NCI-H526 (cell line): ENCODE data around the gene HOXA6.

Experiments used
- DNase-seq, 2 experiments: peaks; one replicate each; lab custom pipeline; 2025; lab: John Stamatoyannopoulos, UW

HOXA6 gene

DNA sequence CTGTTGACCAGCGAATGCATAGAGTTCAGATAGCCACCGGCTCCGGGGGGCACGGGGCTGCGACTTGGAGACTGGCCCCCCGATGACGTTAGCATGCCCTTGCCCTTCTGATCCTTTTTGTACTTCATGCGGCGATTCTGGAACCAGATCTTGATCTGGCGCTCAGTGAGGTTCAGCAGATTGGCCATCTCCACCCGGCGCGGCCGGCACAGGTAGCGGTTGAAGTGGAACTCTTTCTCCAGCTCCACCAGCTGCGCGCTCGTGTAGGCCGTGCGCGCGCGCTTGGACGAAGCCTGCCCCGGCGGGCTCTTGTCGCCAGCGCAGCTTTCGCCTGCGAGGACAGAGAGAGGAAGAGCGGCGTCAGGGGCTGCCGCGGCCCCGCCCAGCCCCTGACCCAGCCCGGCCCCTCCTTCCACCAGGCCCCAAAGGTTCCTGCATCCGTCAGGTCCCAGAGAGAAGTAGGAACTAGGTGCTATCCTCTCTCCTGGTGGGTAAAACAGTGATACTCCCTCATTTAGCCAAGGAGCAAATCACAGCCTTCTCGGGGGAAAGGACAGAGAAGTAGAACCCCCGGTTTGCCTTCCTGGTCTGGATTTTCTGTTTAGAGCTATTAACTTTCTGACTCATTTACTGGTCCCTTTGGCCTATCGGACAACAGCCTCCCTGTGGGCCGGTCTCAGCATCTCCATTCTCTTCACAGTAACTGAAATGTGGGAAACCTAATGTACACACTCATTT is 39.0 kb downstream of the HOXA6 start:
- peak in 1 of 2 experiments; percentile 78 for DNase-seq

GRCh38 chr7:27107391-27108381 is 39.9 kb downstream of the HOXA6 start:
- DNase-seq, result no peak

- no peak for DNase-seq
Measured at GRCh38 chr7:27106901-27107240, 40.7 kb downstream of the HOXA6 start.

GRCh38 chr7:27106181-27106900 is 41.2 kb downstream of the HOXA6 start:
- no peak for DNase-seq

- no peak for DNase-seq
Measured at GRCh38 chr7:27105301-27106031, 42.1 kb downstream of the HOXA6 start.

- DNase-seq, result no peak
Measured at GRCh38 chr7:27104341-27105058, 43.1 kb downstream of the HOXA6 start.

DNA sequence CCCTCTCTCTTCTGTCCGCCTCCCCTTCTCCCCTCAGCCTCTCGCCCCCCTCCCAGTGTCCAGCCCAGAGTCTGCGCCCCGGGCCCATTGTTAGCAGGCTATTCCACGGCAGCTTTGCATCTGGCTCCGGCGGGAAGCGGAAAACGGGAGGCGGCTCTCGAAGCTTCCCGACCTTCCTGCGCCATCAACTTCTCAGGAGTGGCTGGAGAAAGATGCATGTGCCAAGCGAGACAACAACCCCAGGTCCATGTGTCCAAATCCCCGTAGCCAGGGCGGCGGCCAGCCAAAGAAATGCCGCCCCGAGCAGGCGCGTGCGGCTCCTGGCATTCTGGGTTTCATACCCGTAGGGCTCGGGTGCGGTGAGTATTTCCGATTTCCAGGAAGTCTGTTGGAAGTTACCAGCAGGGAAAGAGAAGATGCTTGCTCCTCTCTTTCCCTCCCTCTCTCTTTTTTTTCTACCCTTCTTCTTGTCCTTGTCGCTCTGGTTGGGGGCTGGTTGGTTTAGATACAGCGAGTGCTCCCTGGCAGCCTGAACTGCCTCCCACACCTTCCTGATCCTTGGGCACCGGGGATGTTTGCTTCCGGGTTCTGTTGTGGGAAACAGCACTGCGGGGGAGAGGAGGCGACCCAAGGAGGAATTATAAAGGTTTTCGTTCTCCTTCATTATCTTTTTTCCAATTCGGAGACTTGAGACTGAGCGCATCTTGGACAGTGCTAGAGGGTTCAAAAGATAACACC is 43.9 kb downstream of the HOXA6 start:
- peak in 1 of 2 experiments; percentile 51 for DNase-seq

- peak in 1 of 2 experiments; percentile 80 for DNase-seq
Measured at GRCh38 chr7:27102581-27103442, 44.8 kb downstream of the HOXA6 start, which contains the start of gene HOXA2. Gene HOXA2, minus strand, starts transcription at chr7:27102683. Its CDS starts 183 bp downstream, at chr7:27102500.

DNA sequence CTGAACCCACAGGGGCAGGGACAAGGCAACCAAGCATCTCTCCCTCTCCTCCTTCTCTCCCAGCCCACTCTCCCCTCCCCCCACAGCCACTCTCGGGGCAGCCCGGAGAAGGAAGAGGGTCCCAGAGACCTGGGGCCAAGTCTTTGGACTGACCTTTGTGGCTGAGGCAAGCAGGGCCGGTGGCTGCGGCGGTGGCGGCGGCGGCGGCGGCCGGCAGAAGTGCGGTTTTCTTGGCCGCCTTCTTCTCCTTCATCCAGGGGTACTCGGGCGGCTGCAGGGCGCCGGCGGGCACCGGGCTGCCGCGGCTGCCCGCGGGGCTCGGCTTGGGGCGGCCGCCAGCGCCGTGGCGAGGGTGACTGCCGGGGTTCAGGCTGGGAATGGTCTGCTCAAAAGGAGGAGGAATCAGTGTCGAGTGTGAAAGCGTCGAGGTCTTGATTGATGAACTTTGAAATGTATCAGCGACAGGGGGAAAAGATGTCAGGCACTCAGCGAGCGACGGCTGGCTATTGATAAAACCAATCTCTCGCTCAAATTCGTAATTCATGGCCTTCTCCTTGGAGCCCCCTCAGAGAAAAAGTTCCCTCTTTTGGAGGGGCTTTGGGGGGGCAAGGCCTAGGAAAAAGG is 45.5 kb downstream of the HOXA6 start:
- DNase-seq, result peak in 1 of 2 experiments; percentile 62

- DNase-seq, result peak in 1 of 2 experiments; percentile 73
Measured at GRCh38 chr7:27101171-27101956, 46.2 kb downstream of the HOXA6 start.

DNA sequence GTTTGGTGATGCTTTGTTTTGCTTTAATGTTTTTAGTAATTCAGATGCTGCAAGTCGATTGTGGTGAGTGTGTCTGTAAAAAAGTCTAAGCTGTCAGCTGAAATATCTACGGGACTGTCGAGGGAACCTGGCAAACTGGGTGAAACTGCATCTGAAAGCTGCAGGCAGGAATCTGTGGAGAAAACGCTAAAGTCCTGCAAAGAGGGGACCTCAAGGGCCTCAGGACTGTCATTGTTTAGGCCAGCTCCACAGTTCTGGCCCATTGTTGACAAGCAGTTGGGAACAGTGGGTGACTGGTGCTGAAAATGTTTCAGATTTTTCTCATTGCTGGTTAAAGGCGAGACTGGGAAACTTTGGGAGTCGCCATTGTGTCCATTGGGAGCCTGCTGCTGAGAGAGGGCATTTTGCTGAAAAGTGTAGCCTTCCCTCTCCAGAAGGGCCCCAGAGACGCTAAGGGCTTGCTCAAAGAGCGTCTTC is 46.8 kb downstream of the HOXA6 start:
- peak in 1 of 2 experiments; percentile 69 for DNase-seq

DNA sequence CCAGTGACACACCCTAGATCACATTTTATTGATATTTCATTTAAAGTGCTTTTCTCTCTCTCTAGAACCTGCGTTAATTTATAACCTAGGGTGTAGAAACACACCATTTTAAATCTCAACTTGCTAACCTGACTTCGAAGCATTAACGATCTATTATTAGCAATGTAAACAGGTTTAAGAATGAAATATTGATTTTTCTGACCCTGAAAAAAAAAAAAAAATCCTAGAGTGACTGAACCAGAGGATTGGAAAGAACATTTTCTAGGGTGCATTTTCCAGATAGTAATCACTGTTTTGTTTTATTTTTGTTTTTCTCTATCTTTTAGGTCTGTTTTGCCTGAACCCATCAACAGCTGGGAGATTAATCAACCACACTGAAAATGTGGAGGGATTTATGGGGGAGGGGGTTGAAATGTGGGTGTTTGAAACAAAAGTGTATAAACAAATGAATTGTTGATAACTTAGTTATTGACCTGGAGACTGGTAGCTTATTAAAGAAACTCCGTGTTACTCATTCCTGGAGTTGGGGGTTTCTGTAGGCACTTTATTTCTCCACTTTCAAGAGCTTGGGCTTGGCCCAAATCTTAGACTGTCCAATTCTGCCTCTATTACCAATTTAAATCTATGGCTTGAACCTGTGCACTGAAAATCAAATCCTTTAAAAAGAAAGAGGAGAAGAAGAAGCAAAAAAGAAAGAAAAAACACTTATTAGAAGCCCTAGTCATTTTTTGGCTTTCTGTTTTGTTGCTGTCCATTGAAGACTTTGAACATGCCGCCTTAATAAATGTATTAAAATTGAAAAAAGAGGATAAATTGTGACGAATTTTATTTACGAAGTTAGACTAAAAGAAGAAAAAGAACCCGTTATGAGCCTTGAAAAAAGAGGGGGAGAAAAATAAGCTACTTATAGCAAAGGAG is 47.9 kb downstream of the HOXA6 start:
- DNase-seq, result no peak

- peak in 1 of 2 experiments; percentile 85 for DNase-seq
Measured at GRCh38 chr7:27098578-27099451, 48.8 kb downstream of the HOXA6 start.

DNA sequence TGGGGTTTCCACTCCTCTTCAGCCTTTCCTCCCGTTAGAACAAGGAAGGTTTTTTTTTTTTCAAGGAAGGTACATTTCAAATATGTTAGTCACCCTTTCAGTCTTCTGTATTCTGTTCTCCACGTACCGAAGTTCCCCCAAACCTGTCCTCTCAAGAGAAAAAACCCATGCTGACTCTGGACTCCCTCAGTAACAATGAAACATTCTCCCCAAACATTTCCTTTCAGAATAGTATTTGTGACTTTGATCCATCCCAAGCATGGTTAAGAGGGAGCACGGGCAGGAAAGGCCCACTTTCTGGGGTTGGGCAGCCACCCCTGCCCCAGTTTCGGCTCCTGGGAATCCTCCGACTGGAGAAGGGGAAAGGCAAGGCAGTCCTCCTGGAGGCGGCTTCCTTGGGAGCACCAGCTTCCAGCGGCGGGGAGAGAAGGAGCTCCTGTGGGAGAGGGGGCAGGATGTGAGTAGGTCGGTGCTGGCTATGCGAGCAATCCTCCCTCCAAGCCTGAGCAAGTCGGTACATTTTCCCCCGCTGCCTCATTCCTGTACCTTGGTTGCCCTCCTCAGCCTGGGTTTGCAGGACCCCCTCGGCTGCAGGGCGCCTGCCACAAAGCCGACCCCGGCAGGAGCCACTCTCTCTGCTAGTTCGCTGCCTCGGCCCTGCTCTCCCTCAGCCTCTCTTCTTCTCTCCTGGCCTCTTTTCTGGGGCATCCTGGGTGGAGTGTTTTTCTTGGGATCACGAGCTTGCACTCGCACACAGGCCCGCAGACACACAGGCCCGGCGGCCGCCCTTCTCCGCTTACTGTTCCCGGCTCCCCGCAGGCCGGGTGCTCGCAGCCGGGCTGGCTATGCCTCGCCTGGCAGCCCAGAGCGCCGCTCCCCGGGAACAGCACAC is 49.6 kb downstream of the HOXA6 start:
- peak in 1 of 2 experiments; percentile 64 for DNase-seq
